ENCODE data around the gene GPT2. TPM values are rescaled to one million over a fixed set of nuclear protein-coding genes. Genes with fewer than 3 reads are reported as not detected.
A peak's percentile ranks its signal among the peaks of the same experiment; 100 is the strongest.

Gene GPT2
- total RNA-seq, result 10 to 100 TPM; 28.8 to 45.3 TPM

GRCh38 chr16:46883690-46884512 lies at the start of gene GPT2:
GPT2 (plus strand) TSS chr16:46884362; CDS start chr16:46884716, 354 bp downstream.
- peak within 1 kb of the TSS; percentile 94 for H3K4me3 ChIP-seq
- intact Hi-C loops (cut with DNase I), result no loop called here
- H3K36me3 ChIP-seq, result no peaks in the 10 kb centered on the region
- peak within 1 kb of the TSS; percentile 54 for H3K27ac ChIP-seq
- peak within 1 kb of the TSS; percentile 56 to 73 for H3K9ac ChIP-seq (ENCODE audit: low read depth in 2 of 2, low read length in 2 of 2)
- no peak for TF ChIP-seq CTCF (IDR thresholded peaks at IDR 0.05)
- H3K4me1 ChIP-seq, result no peaks in the 10 kb centered on the region
- DNase-seq, result peak; percentile 99
- no peaks in the 10 kb centered on the region for H3K27me3 ChIP-seq
- H3K9me3 ChIP-seq, result no peaks in the 10 kb centered on the region

- no peaks in the 10 kb centered on the region for H3K36me3 ChIP-seq
- intact Hi-C loops (cut with DNase I), result no loop called here
- TF ChIP-seq CTCF (IDR thresholded peaks at IDR 0.05), result no peak
- H3K27ac ChIP-seq, result no peak overlapping the region
- H3K4me1 ChIP-seq, result no peaks in the 10 kb centered on the region
- H3K9me3 ChIP-seq, result no peaks in the 10 kb centered on the region
- no peak overlapping the region for H3K4me3 ChIP-seq
- H3K9ac ChIP-seq (ENCODE audit: low read depth in 2 of 2, low read length in 2 of 2), result no peak overlapping the region
- no peak for DNase-seq
- no peaks in the 10 kb centered on the region for H3K27me3 ChIP-seq
Measured at GRCh38 chr16:46836534-46837530, 47.3 kb upstream of the GPT2 start.

GRCh38 chr16:46839986-46840443 lies 44.1 kb upstream of the GPT2 start:
- Histone ChIP-seq H3K4me1 (no peaks in the 10 kb centered on the region), H3K9ac (ENCODE audit: low read depth in 2 of 2, low read length in 2 of 2) (no peak overlapping the region), H3K27ac (no peak overlapping the region), H3K9me3 (no peaks in the 10 kb centered on the region), H3K27me3 (no peaks in the 10 kb centered on the region), H3K36me3 (no peaks in the 10 kb centered on the region), H3K4me3 (no peak overlapping the region)
- intact Hi-C loops (cut with DNase I), result no loop called here
- TF ChIP-seq CTCF (IDR thresholded peaks at IDR 0.05), result no peak
- DNase-seq, result no peak

GRCh38 chr16:46842192-46842895 lies 41.8 kb upstream of the GPT2 start:
- H3K9ac ChIP-seq (ENCODE audit: low read depth in 2 of 2, low read length in 2 of 2), result no peak overlapping the region
- TF ChIP-seq CTCF (IDR thresholded peaks at IDR 0.05), result no peak
- DNase-seq, result no peak
- intact Hi-C loops (cut with DNase I), result no loop called here
- H3K27ac ChIP-seq, result no peak overlapping the region
- H3K9me3 ChIP-seq, result no peaks in the 10 kb centered on the region
- H3K4me1 ChIP-seq, result no peaks in the 10 kb centered on the region
- no peaks in the 10 kb centered on the region for H3K27me3 ChIP-seq
- no peaks in the 10 kb centered on the region for H3K36me3 ChIP-seq
- H3K4me3 ChIP-seq, result no peak overlapping the region
